Activated B cell treated with CpG ODN at 0.5 μM for 24 hours (primary cell): ENCODE data around the gene PASK. TPM values are rescaled to one million over a fixed set of nuclear protein-coding genes. Genes with fewer than 3 reads are reported as not detected.
"Not testable (repeated sequence)": the region's sequence is repeated elsewhere in the genome, so short reads cannot be mapped to it uniquely, and the experiment has no call there.

Experiments used
- ATAC-seq: fragments of 200-7000 bp; cut with Tn5 transposase; one replicate; pipeline ENCODE4 v1.10.0; 2021; ENCODE audit warnings: low read depth, mild to moderate bottlenecking, moderate library complexity
- CTCF ChIA-PET: fragments of 350-600 bp; sonication (Branson Sonifier 250); formaldehyde crosslinking; loops from one replicate; lab custom pipeline; 2021; ENCODE audit warnings: antibody characterized with exemption; lab: Charles Lee
- POLR2A ChIA-PET: fragments of 350-600 bp; sonication (Branson Sonifier 250); formaldehyde crosslinking; loops from one replicate; lab custom pipeline; 2021; ENCODE audit warnings: antibody characterized with exemption; lab: Charles Lee
- DNase-seq: peaks from one replicate; pipeline ENCODE4 v3.0.0; 2022
- H3K27ac Mint-ChIP-seq: one replicate; pipeline ENCODE4 v1.8.0; 2020; ENCODE audit warnings: mixed read lengths
- H3K27me3 Mint-ChIP-seq: one replicate; pipeline ENCODE4 v1.8.0; 2021; ENCODE audit warnings: mixed read lengths
- H3K36me3 Mint-ChIP-seq: one replicate; pipeline ENCODE4 v1.8.0; 2021; ENCODE audit warnings: low read depth, mixed read lengths
- H3K4me1 Mint-ChIP-seq: one replicate; pipeline ENCODE4 v1.8.0; 2021; ENCODE audit warnings: mixed read lengths
- H3K4me3 Mint-ChIP-seq: one replicate; pipeline ENCODE4 v1.8.0; 2020; ENCODE audit warnings: mild to moderate bottlenecking, mixed read lengths
- H3K9me3 Mint-ChIP-seq: one replicate; pipeline ENCODE4 v1.8.0; 2020; ENCODE audit warnings: mixed read lengths
- intact Hi-C: fragments of 100-400 bp; cut with micrococcal nuclease; formaldehyde crosslinking; loops from one replicate; pipeline ENCODE4 v1.15.1; 2024
- total RNA-seq: library from RNA; stranded (reverse); gene quantifications from 2 replicates; pipeline ENCODE4 v1.2.3, GENCODE V29; 2022
- TF ChIP-seq, protein P1 (sequence below): fragments of 200-600 bp; IDR thresholded peaks from one replicate; pipeline ENCODE4 v1.8.0; 2022; ENCODE audit warnings: antibody characterized with exemption, mild to moderate bottlenecking

PASK gene
- total RNA-seq, 1 donor from 2014 or later, result 150 TPM

DNA sequence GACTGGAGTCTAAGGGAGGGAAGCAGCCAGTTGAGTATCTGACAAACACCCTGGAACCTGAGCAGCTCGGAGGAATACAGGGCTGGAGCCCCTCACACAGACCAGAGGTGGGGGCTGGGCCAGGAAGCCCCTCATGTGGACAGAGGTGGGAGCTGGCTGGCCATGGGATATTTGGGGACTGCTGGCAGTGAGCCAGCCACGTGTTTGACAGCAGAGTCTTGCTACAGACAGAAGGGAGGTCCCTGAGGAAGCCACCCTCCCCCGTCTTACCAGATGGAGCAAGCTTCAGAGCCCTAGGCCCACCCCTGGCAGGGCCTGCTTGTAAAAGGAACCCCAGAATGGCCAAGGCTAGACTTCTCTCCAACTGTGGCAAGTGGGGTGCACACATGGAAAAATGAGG, 43.6 kb downstream of the PASK start:
- CTCF ChIA-PET, result no interaction called here

DNA sequence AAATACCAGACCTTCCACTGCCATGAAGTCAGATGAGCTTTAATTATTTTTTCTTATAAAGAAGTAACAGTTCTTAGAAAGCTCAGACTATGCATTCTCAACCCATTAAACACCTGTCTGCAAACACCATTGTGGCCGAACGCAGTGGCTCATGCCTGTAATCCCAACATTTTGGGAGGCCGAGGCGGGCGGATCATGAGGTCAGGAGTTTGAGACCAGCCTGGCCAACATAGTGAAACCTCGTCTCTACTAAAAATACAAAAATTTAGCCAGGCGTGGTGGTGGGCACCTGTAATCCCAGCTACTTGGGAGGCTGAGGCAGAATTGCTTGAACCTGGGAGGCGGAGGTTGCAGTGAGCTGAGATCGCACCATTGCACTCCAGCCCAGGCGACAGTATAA, 44.7 kb downstream of the PASK start:
- not testable (repeated sequence) for DNase-seq, H3K4me3 Mint-ChIP-seq, H3K27me3 Mint-ChIP-seq, H3K9me3 Mint-ChIP-seq, ATAC-seq, H3K27ac Mint-ChIP-seq
- Mint-ChIP-seq H3K36me3 (peaks cover 38% of the 10 kb centered on the region), H3K4me1 (peaks cover 51% of the 10 kb centered on the region)
- intact Hi-C loops, result loop anchor here (10.0 kb wide), 1 partner anchor 540 kb away; the partner anchor contains the start of genes DUSP28 and RNPEPL1
- CTCF ChIA-PET, result interaction anchor here (0.6 kb wide), 1 partner anchor 152 kb away, joined by 3 read pairs; no protein-coding TSS in a partner anchor
- POLR2A ChIA-PET, result interaction anchor here (0.5 to 7.5 kb wide), 5 partner anchors 7 to 452 kb away, joined by 3 to 142 read pairs (median 12); partner anchors contain the start of genes PASK and PPP1R7

More for the DNA sequence above, 43.6 kb downstream of the PASK start:
- Mint-ChIP-seq H3K36me3 (peaks cover 31% of the 10 kb centered on the region), H3K27ac (no peak overlapping the region), H3K4me1 (peaks cover 51% of the 10 kb centered on the region), H3K4me3 (no peak overlapping the region), H3K9me3 (no peaks in the 10 kb centered on the region), H3K27me3 (no peaks in the 10 kb centered on the region)
- DNase-seq (no peak), ATAC-seq (no peak)
- POLR2A ChIA-PET, result interaction anchor here (7.5 kb wide), 1 partner anchor 44 kb away, joined by 137 read pairs; the partner anchor contains the start of genes PASK and PPP1R7
- TF ChIP-seq, protein P1, sequence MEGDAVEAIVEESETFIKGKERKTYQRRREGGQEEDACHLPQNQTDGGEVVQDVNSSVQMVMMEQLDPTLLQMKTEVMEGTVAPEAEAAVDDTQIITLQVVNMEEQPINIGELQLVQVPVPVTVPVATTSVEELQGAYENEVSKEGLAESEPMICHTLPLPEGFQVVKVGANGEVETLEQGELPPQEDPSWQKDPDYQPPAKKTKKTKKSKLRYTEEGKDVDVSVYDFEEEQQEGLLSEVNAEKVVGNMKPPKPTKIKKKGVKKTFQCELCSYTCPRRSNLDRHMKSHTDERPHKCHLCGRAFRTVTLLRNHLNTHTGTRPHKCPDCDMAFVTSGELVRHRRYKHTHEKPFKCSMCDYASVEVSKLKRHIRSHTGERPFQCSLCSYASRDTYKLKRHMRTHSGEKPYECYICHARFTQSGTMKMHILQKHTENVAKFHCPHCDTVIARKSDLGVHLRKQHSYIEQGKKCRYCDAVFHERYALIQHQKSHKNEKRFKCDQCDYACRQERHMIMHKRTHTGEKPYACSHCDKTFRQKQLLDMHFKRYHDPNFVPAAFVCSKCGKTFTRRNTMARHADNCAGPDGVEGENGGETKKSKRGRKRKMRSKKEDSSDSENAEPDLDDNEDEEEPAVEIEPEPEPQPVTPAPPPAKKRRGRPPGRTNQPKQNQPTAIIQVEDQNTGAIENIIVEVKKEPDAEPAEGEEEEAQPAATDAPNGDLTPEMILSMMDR, result no peak
- intact Hi-C loops, result loop anchor here (10.0 kb wide), 1 partner anchor 541 kb away; the partner anchor contains the start of genes DUSP28 and RNPEPL1

DNA sequence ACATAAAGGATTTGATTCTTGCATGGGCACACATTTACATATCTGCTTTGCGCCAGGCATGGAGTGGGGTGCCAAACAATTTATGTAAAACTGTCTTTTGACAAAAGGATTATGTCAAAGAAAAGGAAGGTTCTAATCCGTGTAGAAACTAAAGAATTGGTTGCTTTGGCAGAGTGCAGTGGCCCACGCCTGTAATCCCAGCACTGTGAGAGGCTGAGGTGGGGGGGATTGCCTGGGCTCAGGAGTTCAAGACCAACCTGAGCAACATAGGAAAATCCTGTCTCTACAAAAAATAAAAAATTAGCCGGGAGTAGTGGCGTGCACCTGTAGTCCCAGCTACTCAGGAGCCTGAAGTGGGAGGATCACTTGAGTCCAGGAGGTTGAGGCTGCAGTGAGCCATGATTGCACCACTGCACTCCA, 46.1 kb downstream of the PASK start:
- Mint-ChIP-seq H3K36me3 (peaks cover 48% of the 10 kb centered on the region), H3K27ac (peak overlapping the region; percentile 98), H3K9me3 (no peaks in the 10 kb centered on the region), H3K4me1 (peaks cover 51% of the 10 kb centered on the region), H3K4me3 (peak overlapping the region; percentile 97), H3K27me3 (no peaks in the 10 kb centered on the region)
- TF ChIP-seq, protein P1, result no peak
- ChIA-PET CTCF (no interaction called here), POLR2A (interaction anchor here (0.6 to 7.5 kb wide), 7 partner anchors 8 to 599 kb away, joined by 3 to 142 read pairs (median 9); partner anchors contain the start of genes ING5, PASK and PPP1R7)
- intact Hi-C loops, result loop anchor here (10.0 kb wide), 1 partner anchor 538 kb away; the partner anchor contains the start of genes DUSP28 and RNPEPL1
- no peak for DNase-seq
- ATAC-seq, result no peak

DNA sequence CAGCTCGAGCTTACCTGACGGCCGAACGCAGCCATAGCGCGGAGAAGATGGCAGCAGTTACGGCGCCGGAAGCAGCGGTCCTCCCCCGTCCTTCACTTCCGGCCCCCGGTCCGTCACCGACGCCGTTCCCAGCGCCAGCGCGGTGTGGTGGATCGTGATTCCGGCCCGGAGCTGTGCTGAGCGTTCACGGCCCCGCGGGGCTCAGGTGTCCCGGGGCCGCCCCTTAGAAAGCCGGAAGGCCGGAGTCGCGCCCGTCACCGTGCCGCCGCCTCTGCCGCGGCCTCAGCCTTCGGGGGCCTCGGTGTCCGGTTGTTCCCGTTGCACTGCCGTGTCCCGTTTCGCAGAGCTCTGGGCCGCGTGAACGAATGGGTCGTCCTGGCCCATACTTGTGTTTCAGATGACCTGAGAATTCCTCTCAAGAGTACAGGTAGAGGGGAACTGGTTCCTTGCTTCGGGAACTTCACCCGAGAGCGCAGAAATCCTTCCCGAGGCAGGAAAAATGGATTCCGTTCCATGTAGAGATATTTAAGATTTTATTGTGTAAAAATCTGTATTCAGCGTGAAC, 47.0 kb downstream of the PASK start, which contains the start of gene MTERF4:
Gene MTERF4 (minus strand): TSS at position 49 of the 565 bp plus-strand sequence. CDS start 14 bp downstream, at position 35.
- DNase-seq, result peak; percentile 85
- peak within 1 kb of the TSS; percentile 98 for H3K27ac Mint-ChIP-seq
- ChIA-PET CTCF (interaction anchor here (1.7 to 2.4 kb wide), 2 partner anchors 24 to 48 kb away, joined by 5 to 10 read pairs; partner anchors contain the start of gene PPP1R7), POLR2A (interaction anchor here (0.7 to 7.5 kb wide), 17 partner anchors 9 to 600 kb away, joined by 3 to 142 read pairs (median 5); partner anchors contain the start of genes HDLBP, ING5, PASK and PPP1R7)
- H3K27me3 Mint-ChIP-seq, result no peaks in the 10 kb centered on the region
- no peaks in the 10 kb centered on the region for H3K9me3 Mint-ChIP-seq
- ATAC-seq, result peak; percentile 92
- peak within 1 kb of the TSS; percentile 97 for H3K4me3 Mint-ChIP-seq
- H3K4me1 Mint-ChIP-seq, result peaks cover 55% of the 10 kb centered on the region
- H3K36me3 Mint-ChIP-seq, result peaks cover 55% of the 10 kb centered on the region
- intact Hi-C loops, result loop anchor here (1.0 to 10.0 kb wide), 5 partner anchors 8 to 538 kb away; partner anchors contain the start of genes DUSP28, PPP1R7 and RNPEPL1
- TF ChIP-seq, protein P1, result no peak

DNA sequence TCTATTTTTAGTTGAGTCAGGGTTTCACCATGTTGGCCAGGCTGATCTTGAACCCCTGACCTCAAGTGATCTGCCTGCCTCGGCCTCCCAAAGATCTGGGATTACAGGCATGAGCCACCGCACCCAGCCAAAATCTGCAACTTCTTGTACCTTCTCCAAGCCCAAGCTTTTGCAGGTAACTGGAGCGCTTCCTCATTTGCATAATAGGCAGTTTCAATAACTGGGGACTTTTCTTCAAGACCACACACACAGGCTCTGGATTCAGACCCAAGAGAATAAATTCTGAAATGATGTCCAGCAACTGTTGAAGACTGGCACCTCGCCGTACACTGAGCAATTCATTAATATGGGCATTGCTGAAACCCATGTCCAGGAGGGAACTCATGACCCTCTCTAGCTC, 50.0 kb downstream of the PASK start:
- Mint-ChIP-seq H3K4me3 (peak overlapping the region; percentile 73), H3K4me1 (peaks cover 82% of the 10 kb centered on the region), H3K9me3 (no peaks in the 10 kb centered on the region), H3K36me3 (peaks cover 75% of the 10 kb centered on the region), H3K27me3 (no peaks in the 10 kb centered on the region), H3K27ac (peak overlapping the region; percentile 61)
- intact Hi-C loops, result loop anchor here (5.0 kb wide), 1 partner anchor 118 kb away; no protein-coding TSS in a partner anchor
- DNase-seq (no peak), ATAC-seq (peak; percentile 22)
- TF ChIP-seq, protein P1, result no peak
- ChIA-PET POLR2A (interaction anchor here (0.8 to 7.5 kb wide), 8 partner anchors 9 to 217 kb away, joined by 3 to 142 read pairs (median 4); partner anchors contain the start of genes HDLBP, PASK, PPP1R7 and SEPTIN2), CTCF (interaction anchor here (0.7 to 1.8 kb wide), 2 partner anchors 21 to 50 kb away, joined by 4 to 7 read pairs; partner anchors contain the start of genes PASK and PPP1R7)
